ENCODE results near the gene ADGRG3. TPM values are rescaled to one million over a fixed set of nuclear protein-coding genes. Genes with fewer than 3 reads are reported as not detected.

Gene ADGRG3
- total RNA-seq, 2 experiments from 2014 or later, result 0.14 TPM; not detected in 1

GRCh38 chr16:57694231-57694724 is 26.2 kb downstream of the ADGRG3 start:
- Mint-ChIP-seq H3K4me3 (no peak overlapping the region), H3K36me3 (ENCODE audit: low read depth) (no peaks in the 10 kb centered on the region), H3K4me1 (ENCODE audit: low read depth) (peaks cover 19% of the 10 kb centered on the region), H3K9me3 (no peaks in the 10 kb centered on the region), H3K27me3 (ENCODE audit: low read depth) (no peaks in the 10 kb centered on the region), H3K27ac (no peak overlapping the region)
- CTCF ChIA-PET, result no interaction called here
- intact Hi-C loops (cut with micrococcal nuclease), result no loop called here
- no peak for DNase-seq

DNA sequence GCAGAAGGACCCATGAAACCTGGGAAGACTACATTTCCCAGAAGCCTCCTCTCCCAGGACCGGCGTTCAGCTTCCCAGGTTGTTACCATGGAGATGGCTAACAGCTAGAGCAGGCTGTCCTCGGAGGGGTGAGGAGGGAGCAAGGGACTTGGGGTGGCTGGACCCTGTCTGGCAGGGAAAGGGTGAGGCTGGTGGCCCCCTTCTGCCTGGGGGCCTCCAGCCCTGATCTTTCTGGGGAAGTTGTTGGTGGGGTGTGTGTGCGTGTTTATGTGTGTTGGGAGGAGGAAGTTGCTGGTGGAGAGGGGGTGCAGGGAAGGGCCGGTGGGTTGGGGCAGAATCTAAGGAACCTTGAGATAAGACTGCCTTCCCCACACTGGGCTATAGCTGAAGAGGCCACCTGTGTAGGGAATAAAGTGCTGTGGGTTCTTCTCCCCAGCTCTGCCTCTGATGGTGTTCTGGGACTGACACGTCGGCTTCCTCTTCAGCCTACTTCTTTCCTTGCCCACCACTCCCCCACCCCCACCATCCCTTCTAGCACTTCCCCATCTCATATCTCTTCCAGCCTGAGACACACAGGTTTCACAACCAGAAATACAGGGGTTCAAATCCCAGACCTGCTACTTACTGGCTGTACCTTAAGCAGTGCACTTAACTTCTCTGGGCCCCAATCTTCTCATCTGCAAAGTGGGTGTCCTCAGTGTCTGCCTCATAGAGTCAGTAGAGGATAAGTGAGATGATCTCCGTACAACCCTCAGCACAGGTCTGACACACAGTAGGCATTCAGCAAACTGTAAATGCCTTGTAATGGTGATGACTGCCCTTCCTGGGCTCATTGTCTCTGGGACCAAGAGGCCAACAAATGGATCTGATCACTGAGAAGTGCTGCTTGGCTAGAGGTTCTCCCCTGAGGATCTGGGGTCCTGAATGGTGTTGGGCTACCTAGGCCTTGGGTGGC is 26.9 kb downstream of the ADGRG3 start, which contains the start of gene DRC7:
DRC7 (plus strand) TSS at position 82 of the 955 bp plus-strand sequence. CDS start 3,144 bp downstream, outside the sequence.
- intact Hi-C loops (cut with micrococcal nuclease), result no loop called here
- H3K9me3 Mint-ChIP-seq, result no peaks in the 10 kb centered on the region
- CTCF ChIA-PET, result no interaction called here
- no peak within 1 kb of the TSS for H3K27ac Mint-ChIP-seq
- H3K36me3 Mint-ChIP-seq (ENCODE audit: low read depth), result no peaks in the 10 kb centered on the region
- H3K27me3 Mint-ChIP-seq (ENCODE audit: low read depth), result no peaks in the 10 kb centered on the region
- H3K4me1 Mint-ChIP-seq (ENCODE audit: low read depth), result peaks cover 11% of the 10 kb centered on the region
- peak; percentile 22 for DNase-seq
- H3K4me3 Mint-ChIP-seq, result peak within 1 kb of the TSS; percentile 53

DNA sequence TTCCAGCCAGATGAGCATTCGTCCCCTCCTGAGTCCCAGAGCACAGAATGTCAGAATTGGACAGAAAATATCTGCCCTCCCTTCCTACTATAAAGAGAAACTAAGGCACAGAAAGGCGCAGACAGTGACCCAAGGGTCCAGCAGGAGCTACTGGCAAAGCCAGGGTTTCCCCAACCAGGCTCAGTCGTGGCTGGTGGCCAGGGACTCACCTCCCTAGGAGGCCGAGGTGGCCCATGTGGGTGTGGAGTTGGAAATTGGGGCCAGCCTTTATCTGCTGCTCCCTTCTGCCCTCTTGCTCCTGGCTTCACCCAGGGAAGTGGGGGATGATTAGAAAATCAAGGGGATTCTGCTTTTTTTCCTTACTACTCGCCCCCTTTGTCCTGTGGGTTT is 27.6 kb downstream of the ADGRG3 start:
- Mint-ChIP-seq H3K4me3 (no peak overlapping the region), H3K9me3 (no peaks in the 10 kb centered on the region), H3K36me3 (ENCODE audit: low read depth) (no peaks in the 10 kb centered on the region), H3K27ac (no peak overlapping the region), H3K4me1 (ENCODE audit: low read depth) (peaks cover 7% of the 10 kb centered on the region), H3K27me3 (ENCODE audit: low read depth) (no peaks in the 10 kb centered on the region)
- DNase-seq, result no peak
- intact Hi-C loops (cut with micrococcal nuclease), result no loop called here
- CTCF ChIA-PET, result no interaction called here

DNA sequence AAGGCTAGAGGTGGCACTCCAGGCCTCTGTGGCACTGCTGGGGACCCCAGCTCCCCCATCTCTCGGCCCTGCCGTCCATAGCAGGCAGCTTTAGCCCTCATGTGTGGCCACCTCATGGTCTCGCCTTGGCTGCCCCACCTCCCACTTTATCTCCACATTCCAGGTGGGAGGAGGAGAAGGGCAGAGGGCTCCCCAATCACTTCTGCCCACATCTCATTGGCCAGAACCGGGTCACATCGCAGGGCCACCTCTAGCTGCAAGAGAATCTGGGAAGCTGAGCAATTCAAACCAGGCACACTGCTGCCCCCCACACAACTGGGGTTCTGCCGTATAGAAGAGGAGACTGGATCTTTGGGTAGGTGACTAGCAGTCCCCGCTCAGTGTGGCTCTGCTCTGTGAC is 28.1 kb downstream of the ADGRG3 start:
- intact Hi-C loops (cut with micrococcal nuclease), result no loop called here
- Mint-ChIP-seq H3K36me3 (ENCODE audit: low read depth) (no peaks in the 10 kb centered on the region), H3K4me1 (ENCODE audit: low read depth) (peaks cover 7% of the 10 kb centered on the region), H3K4me3 (no peak overlapping the region), H3K27ac (no peak overlapping the region), H3K27me3 (ENCODE audit: low read depth) (no peaks in the 10 kb centered on the region), H3K9me3 (no peaks in the 10 kb centered on the region)
- CTCF ChIA-PET, result no interaction called here
- DNase-seq, result no peak

- CTCF ChIA-PET, result no interaction called here
- H3K27me3 Mint-ChIP-seq (ENCODE audit: low read depth), result no peaks in the 10 kb centered on the region
- no peaks in the 10 kb centered on the region for H3K9me3 Mint-ChIP-seq
- H3K4me1 Mint-ChIP-seq (ENCODE audit: low read depth), result peaks cover 7% of the 10 kb centered on the region
- intact Hi-C loops (cut with micrococcal nuclease), result no loop called here
- H3K4me3 Mint-ChIP-seq, result no peak overlapping the region
- no peak for DNase-seq
- no peaks in the 10 kb centered on the region for H3K36me3 Mint-ChIP-seq (ENCODE audit: low read depth)
- no peak overlapping the region for H3K27ac Mint-ChIP-seq
Measured at GRCh38 chr16:57697896-57698537, 29.9 kb downstream of the ADGRG3 start.

- H3K4me1 Mint-ChIP-seq (ENCODE audit: low read depth), result peaks cover 7% of the 10 kb centered on the region
- H3K36me3 Mint-ChIP-seq (ENCODE audit: low read depth), result no peaks in the 10 kb centered on the region
- H3K9me3 Mint-ChIP-seq, result no peaks in the 10 kb centered on the region
- CTCF ChIA-PET, result interaction anchor here (0.6 kb wide), 1 partner anchor 782 kb away, joined by 3 read pairs; no protein-coding TSS in a partner anchor
- intact Hi-C loops (cut with micrococcal nuclease), result no loop called here
- H3K27ac Mint-ChIP-seq, result no peak overlapping the region
- no peak for DNase-seq
- no peaks in the 10 kb centered on the region for H3K27me3 Mint-ChIP-seq (ENCODE audit: low read depth)
- H3K4me3 Mint-ChIP-seq, result no peak overlapping the region
Measured at GRCh38 chr16:57698812-57699405, 30.8 kb downstream of the ADGRG3 start.

- Mint-ChIP-seq H3K27ac (no peak overlapping the region), H3K27me3 (ENCODE audit: low read depth) (no peaks in the 10 kb centered on the region), H3K36me3 (ENCODE audit: low read depth) (no peaks in the 10 kb centered on the region), H3K9me3 (no peaks in the 10 kb centered on the region), H3K4me1 (ENCODE audit: low read depth) (peaks cover 7% of the 10 kb centered on the region), H3K4me3 (no peak overlapping the region)
- no peak for DNase-seq
- CTCF ChIA-PET, result interaction anchor here (0.6 kb wide), 1 partner anchor 781 kb away, joined by 3 read pairs; no protein-coding TSS in a partner anchor
- intact Hi-C loops (cut with micrococcal nuclease), result no loop called here
Measured at GRCh38 chr16:57699481-57699880, 31.4 kb downstream of the ADGRG3 start.

- no peaks in the 10 kb centered on the region for H3K27me3 Mint-ChIP-seq (ENCODE audit: low read depth)
- no peak overlapping the region for H3K4me3 Mint-ChIP-seq
- CTCF ChIA-PET, result no interaction called here
- no peak for DNase-seq
- H3K27ac Mint-ChIP-seq, result no peak overlapping the region
- no peaks in the 10 kb centered on the region for H3K9me3 Mint-ChIP-seq
- peaks cover 4% of the 10 kb centered on the region for H3K4me1 Mint-ChIP-seq (ENCODE audit: low read depth)
- H3K36me3 Mint-ChIP-seq (ENCODE audit: low read depth), result no peaks in the 10 kb centered on the region
- intact Hi-C loops (cut with micrococcal nuclease), result no loop called here
Measured at GRCh38 chr16:57699899-57700298, 31.8 kb downstream of the ADGRG3 start.

- intact Hi-C loops (cut with micrococcal nuclease), result no loop called here
- H3K27me3 Mint-ChIP-seq (ENCODE audit: low read depth), result no peaks in the 10 kb centered on the region
- H3K27ac Mint-ChIP-seq, result no peak overlapping the region
- H3K4me1 Mint-ChIP-seq (ENCODE audit: low read depth), result no peaks in the 10 kb centered on the region
- CTCF ChIA-PET, result interaction anchor here (0.8 kb wide), 1 partner anchor 111 kb away, joined by 3 read pairs; no protein-coding TSS in a partner anchor
- no peak for DNase-seq
- no peak overlapping the region for H3K4me3 Mint-ChIP-seq
- H3K9me3 Mint-ChIP-seq, result no peaks in the 10 kb centered on the region
- H3K36me3 Mint-ChIP-seq (ENCODE audit: low read depth), result no peaks in the 10 kb centered on the region
Measured at GRCh38 chr16:57700781-57701551, 32.9 kb downstream of the ADGRG3 start.

DNA sequence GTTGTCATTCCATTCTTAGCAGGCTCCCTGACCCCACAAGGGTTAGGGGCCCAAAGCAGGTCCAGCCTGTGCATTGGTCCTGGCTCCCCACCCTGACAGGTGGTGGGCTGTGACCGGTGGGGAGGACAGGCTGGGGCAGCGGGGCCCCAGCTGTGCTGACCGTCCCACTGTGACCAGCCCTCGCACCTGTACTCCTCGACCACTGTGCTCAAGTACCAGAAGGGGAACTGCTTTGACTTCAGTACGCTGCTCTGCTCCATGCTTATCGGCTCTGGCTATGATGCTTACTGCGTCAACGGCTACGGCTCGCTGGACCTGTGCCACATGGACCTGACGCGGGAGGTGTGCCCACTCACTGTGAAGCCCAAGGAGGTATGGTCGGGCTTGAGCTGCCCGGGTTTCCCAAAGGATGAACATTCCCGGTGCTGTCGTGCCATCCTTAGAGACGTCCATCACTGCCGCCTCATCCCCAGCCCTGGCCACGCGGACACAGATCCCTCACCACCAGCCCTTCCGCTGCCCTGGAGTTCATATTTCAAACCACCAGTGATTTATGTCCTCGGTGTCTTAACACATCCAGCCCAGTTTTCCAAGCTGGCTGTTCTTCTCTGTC is 33.8 kb downstream of the ADGRG3 start:
- intact Hi-C loops (cut with micrococcal nuclease), result no loop called here
- H3K9me3 Mint-ChIP-seq, result no peaks in the 10 kb centered on the region
- no peak overlapping the region for H3K4me3 Mint-ChIP-seq
- DNase-seq, result no peak
- CTCF ChIA-PET, result interaction anchor here (0.8 kb wide), 1 partner anchor 112 kb away, joined by 3 read pairs; no protein-coding TSS in a partner anchor
- no peaks in the 10 kb centered on the region for H3K36me3 Mint-ChIP-seq (ENCODE audit: low read depth)
- H3K27ac Mint-ChIP-seq, result no peak overlapping the region
- no peaks in the 10 kb centered on the region for H3K27me3 Mint-ChIP-seq (ENCODE audit: low read depth)
- no peaks in the 10 kb centered on the region for H3K4me1 Mint-ChIP-seq (ENCODE audit: low read depth)

- Mint-ChIP-seq H3K4me1 (ENCODE audit: low read depth) (peaks cover 2% of the 10 kb centered on the region), H3K36me3 (ENCODE audit: low read depth) (no peaks in the 10 kb centered on the region), H3K27me3 (ENCODE audit: low read depth) (no peaks in the 10 kb centered on the region), H3K9me3 (no peaks in the 10 kb centered on the region), H3K4me3 (no peak overlapping the region), H3K27ac (no peak overlapping the region)
- DNase-seq, result no peak
- intact Hi-C loops (cut with micrococcal nuclease), result no loop called here
- CTCF ChIA-PET, result no interaction called here
Measured at GRCh38 chr16:57703416-57704010, 35.4 kb downstream of the ADGRG3 start.
